OCI-LY7 (cell line): ENCODE results near the gene HBG2. TPM values are rescaled to one million over a fixed set of nuclear protein-coding genes. Genes with fewer than 3 reads are reported as not detected.

Experiments
- BruUV-seq: library from RNA; stranded (reverse); fragments of 400-500 nt; replicated peaks from 2 replicates; lab custom pipeline; 2021; lab: Mats Ljungman, UMichigan
- CTCF ChIA-PET: fragments of 300-600 bp; sonication (Branson Sonifier 250); formaldehyde crosslinking; loops from one replicate; lab custom pipeline; 2022; ENCODE audit warnings: antibody characterized with exemption; ENCODE audit not compliant: unreplicated experiment; lab: Charles Lee
- POLR2A ChIA-PET: fragments of 300-600 bp; sonication (Branson Sonifier 250); formaldehyde crosslinking; loops from one replicate; lab custom pipeline; 2022; ENCODE audit warnings: antibody characterized with exemption; lab: Charles Lee
- DNase-seq: peaks from one replicate; pipeline ENCODE4 v3.0.0-alpha.2; 2015; ENCODE audit warnings: low spot score
- H2AFZ ChIP-seq: fragments of 200-600 bp; sonication (generic), shearing (Covaris generic); 2 replicates; pipeline ENCODE4 v1.6.1; 2014; ENCODE audit warnings: mild to moderate bottlenecking, antibody characterized with exemption, low read length, moderate library complexity
- H3K27ac ChIP-seq: fragments of 200-600 bp; sonication (generic); 2 replicates; pipeline ENCODE4 v1.5.1; 2014; ENCODE audit warnings: mixed run types, low read depth, mild to moderate bottlenecking, moderate library complexity, low read length, inconsistent platforms; ENCODE audit not compliant: poor library complexity, severe bottlenecking
- H3K36me3 ChIP-seq: fragments of 200-600 bp; sonication (generic); 2 replicates; pipeline ENCODE4 v1.6.1; 2014; ENCODE audit warnings: mild to moderate bottlenecking, antibody characterized with exemption, low read length, moderate library complexity, mixed read lengths; ENCODE audit not compliant: insufficient read depth
- H3K4me1 ChIP-seq: fragments of 200-600 bp; sonication (generic); 2 replicates; pipeline ENCODE4 v1.5.1; 2014; ENCODE audit warnings: mild to moderate bottlenecking, low read length; ENCODE audit not compliant: insufficient read depth, poor library complexity, severe bottlenecking
- H3K4me2 ChIP-seq: fragments of 200-600 bp; sonication (generic); 2 replicates; pipeline ENCODE4 v1.6.1; 2014; ENCODE audit warnings: mild to moderate bottlenecking, low read length
- H3K4me3 ChIP-seq: fragments of 200-600 bp; sonication (generic); 2 replicates; pipeline ENCODE4 v1.5.1; 2014; ENCODE audit warnings: mild to moderate bottlenecking, low read depth, low read length; ENCODE audit not compliant: poor library complexity, severe bottlenecking
- H3K79me2 ChIP-seq: fragments of 200-600 bp; sonication (generic); 2 replicates; pipeline ENCODE4 v1.6.1; 2016; ENCODE audit warnings: low read depth, mild to moderate bottlenecking, low read length, moderate library complexity, mixed read lengths; ENCODE audit not compliant: insufficient read depth
- H3K9me2 ChIP-seq: fragments of 200-600 bp; sonication (generic); 2 replicates; pipeline ENCODE4 v1.6.1; 2016; ENCODE audit warnings: mild to moderate bottlenecking, low read length, mixed read lengths; ENCODE audit not compliant: insufficient read depth
- H3K9me3 ChIP-seq: fragments of 200-600 bp; sonication (generic); 2 replicates; pipeline ENCODE4 v1.6.1; 2014; ENCODE audit warnings: mild to moderate bottlenecking, mixed run types, low read length, mixed read lengths
- H4K20me1 ChIP-seq: fragments of 200-600 bp; sonication (generic); 2 replicates; pipeline ENCODE4 v1.6.1; 2014; ENCODE audit warnings: mild to moderate bottlenecking, antibody characterized with exemption, low read length, moderate library complexity, mixed read lengths; ENCODE audit not compliant: insufficient read depth
- CTCF ChIP-seq: fragments of 200-600 bp; sonication (generic); conservative IDR thresholded peaks from 2 replicates; pipeline ENCODE4 v1.5.1; 2014; ENCODE audit warnings: mild to moderate bottlenecking, antibody characterized with exemption, low read length, moderate library complexity, mixed read lengths
- EZH2phosphoT487 ChIP-seq: fragments of 200-600 bp; sonication (generic); IDR thresholded peaks from 2 replicates; pipeline ENCODE4 v1.6.1; 2018; ENCODE audit warnings: low read depth, borderline replicate concordance, mild to moderate bottlenecking, mixed run types, antibody characterized with exemption, low read length, moderate library complexity, mixed read lengths
- intact Hi-C: fragments of 100-400 bp; cut with micrococcal nuclease; formaldehyde crosslinking; loops from one replicate; pipeline ENCODE4 v1.10.0; 2022; ENCODE audit not compliant: unreplicated experiment
- total RNA-seq, 2 experiments: library from RNA; depleted of rRNA in 1 of 2; stranded (reverse); fragments of >200 nt in 1 of 2; shearing (Covaris generic) in 1 of 2; gene quantifications; 2 replicates each; pipeline ENCODE4 v1.2.3, GENCODE V29; 2014 to 2022

HBG2 gene
- total RNA-seq, 2 experiments from 2014 or later, result not detected

DNA sequence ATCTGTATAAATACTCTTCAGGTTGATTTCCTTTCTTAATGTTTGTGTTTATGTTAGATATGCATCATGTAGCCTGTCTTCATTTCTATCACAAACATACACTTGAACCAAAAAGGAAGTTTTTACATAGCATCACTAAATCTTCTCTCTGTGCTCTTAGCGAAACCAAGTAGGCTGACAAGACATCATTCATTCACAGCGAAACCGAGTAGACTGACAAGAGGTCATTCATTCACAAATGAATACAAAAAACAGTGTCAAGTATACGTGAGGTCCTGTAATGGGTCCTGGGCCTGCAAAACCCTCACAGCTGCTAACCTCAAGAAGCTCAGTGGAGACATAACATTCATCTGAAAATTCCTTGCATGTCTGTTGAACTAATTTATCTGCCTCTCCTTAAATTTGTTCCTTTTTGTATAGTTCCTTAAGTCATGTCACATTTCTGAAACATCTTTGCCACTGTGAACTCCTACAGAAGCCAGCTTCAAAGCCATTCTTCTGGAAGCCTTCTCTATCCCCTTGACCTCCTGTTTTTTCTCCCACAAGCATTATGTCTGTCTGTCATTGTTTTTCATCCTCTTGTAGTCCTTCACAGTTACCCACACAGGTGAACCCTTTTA is 25.0 kb upstream of the HBG2 start:
- intact Hi-C loops, result no loop called here
- H3K9me2 ChIP-seq, result no peaks in the 10 kb centered on the region
- BruUV-seq, result no TSS peak
- TF ChIP-seq CTCF (no peak), EZH2phosphoT487 (no peak)
- H3K4me3 ChIP-seq, result no peak overlapping the region
- no peak overlapping the region for H2AFZ ChIP-seq
- no peak for DNase-seq
- H3K36me3 ChIP-seq, result no peaks in the 10 kb centered on the region
- no peaks in the 10 kb centered on the region for H3K4me1 ChIP-seq
- no peaks in the 10 kb centered on the region for H4K20me1 ChIP-seq
- H3K79me2 ChIP-seq, result no peaks in the 10 kb centered on the region
- POLR2A ChIA-PET, result no interaction called here
- no peak overlapping the region for H3K4me2 ChIP-seq
- no peak overlapping the region for H3K27ac ChIP-seq
- CTCF ChIA-PET, result no interaction called here
- H3K9me3 ChIP-seq, result no peaks in the 10 kb centered on the region

DNA sequence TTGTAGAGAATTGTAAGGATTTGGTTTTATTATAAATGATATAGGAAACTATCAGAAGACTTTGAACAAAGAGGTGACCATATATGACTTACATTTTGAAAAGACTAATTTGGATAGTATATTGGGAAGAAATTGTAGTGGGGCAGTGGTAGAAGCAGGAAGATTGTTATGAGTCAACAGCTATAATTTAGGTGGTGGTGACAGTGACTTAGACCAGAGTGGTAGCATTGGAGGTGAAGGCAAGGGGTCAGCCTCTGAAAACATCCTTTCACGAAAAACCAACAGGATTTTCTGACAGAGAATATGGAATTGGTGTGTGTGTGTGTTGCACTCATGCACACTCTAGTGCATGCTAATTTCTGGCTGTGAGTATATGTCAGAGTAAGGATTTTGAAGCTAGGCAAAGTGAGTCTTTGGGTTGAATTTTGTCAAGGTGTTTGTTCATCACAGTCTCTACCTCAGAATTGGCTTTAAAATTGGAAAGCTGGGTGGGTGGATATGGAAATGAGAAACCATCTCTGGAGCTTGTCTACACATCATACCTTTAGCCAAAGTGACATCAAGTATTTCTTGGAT is 23.3 kb upstream of the HBG2 start:
- intact Hi-C loops, result no loop called here
- H3K4me1 ChIP-seq, result no peaks in the 10 kb centered on the region
- BruUV-seq, result no TSS peak
- H4K20me1 ChIP-seq, result no peaks in the 10 kb centered on the region
- DNase-seq, result no peak
- POLR2A ChIA-PET, result no interaction called here
- H3K4me3 ChIP-seq, result no peak overlapping the region
- H3K9me2 ChIP-seq, result no peaks in the 10 kb centered on the region
- CTCF ChIA-PET, result no interaction called here
- no peaks in the 10 kb centered on the region for H3K9me3 ChIP-seq
- no peak overlapping the region for H3K4me2 ChIP-seq
- TF ChIP-seq EZH2phosphoT487 (no peak), CTCF (no peak)
- H3K27ac ChIP-seq, result no peak overlapping the region
- H2AFZ ChIP-seq, result no peak overlapping the region
- no peaks in the 10 kb centered on the region for H3K36me3 ChIP-seq
- no peaks in the 10 kb centered on the region for H3K79me2 ChIP-seq

DNA sequence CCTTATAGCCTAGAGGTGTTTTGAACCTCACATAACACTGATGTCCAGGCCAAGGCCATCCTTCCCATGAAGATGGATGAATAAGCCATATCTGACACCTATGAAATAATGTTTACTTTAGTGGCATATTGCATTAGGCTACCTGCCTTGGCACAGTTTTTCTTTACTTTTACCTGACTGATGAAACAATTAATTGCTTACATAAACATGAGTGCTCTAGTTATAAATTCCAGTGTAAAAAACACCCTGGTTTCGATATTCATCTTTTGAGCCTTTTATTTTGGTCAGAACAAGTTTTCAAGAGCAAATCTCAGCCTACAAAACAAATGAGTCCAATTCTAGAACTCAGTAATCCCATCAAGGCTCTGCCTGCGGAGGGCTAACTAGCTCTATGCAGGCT is 22.1 kb upstream of the HBG2 start:
- no peaks in the 10 kb centered on the region for H3K79me2 ChIP-seq
- TF ChIP-seq EZH2phosphoT487, result no peak
- no peak for TF ChIP-seq CTCF

More for the DNA sequence above, 22.1 kb upstream of the HBG2 start:
- intact Hi-C loops, result no loop called here
- Histone ChIP-seq H3K27ac (no peak overlapping the region), H2AFZ (no peak overlapping the region), H3K9me2 (no peaks in the 10 kb centered on the region), H3K9me3 (no peaks in the 10 kb centered on the region), H3K4me3 (no peak overlapping the region), H3K4me1 (no peaks in the 10 kb centered on the region), H4K20me1 (no peaks in the 10 kb centered on the region), H3K36me3 (no peaks in the 10 kb centered on the region), H3K4me2 (no peak overlapping the region)
- DNase-seq, result no peak
- BruUV-seq, result no TSS peak
- ChIA-PET POLR2A (interaction anchor here (0.6 to 0.9 kb wide), 3 partner anchors 20 to 409 kb away, joined by 3 read pairs; no protein-coding TSS in a partner anchor), CTCF (interaction anchor here (0.6 kb wide), 1 partner anchor 68 kb away, joined by 4 read pairs; no protein-coding TSS in a partner anchor)
